BE2C (cell line): ENCODE data around the gene NXPH2.
"Not testable (repeated sequence)": the region's sequence is repeated elsewhere in the genome, so short reads cannot be mapped to it uniquely, and the experiment has no call there.

ENCODE experiments used
- DNase-seq: peaks from one replicate; pipeline ENCODE4 v3.0.0-alpha.2; 2020
- H3K27me3 ChIP-seq: fragments of 250-450 bp; sonication (Bioruptor Pico); 2 replicates; pipeline ENCODE4 v1.5.1; 2020; ENCODE audit warnings: mild to moderate bottlenecking
- H3K36me3 ChIP-seq: fragments of 250-450 bp; sonication (Bioruptor Pico); 2 replicates; pipeline ENCODE4 v1.5.1; 2020; ENCODE audit warnings: mild to moderate bottlenecking
- H3K4me1 ChIP-seq: fragments of 250-450 bp; sonication (Bioruptor Pico); 2 replicates; pipeline ENCODE4 v1.5.1; 2020
- H3K4me3 ChIP-seq: 2 replicates; pipeline ENCODE4 v1.5.1; 2011; ENCODE audit warnings: low read depth, low read length
- H3K9me3 ChIP-seq: fragments of 250-450 bp; sonication (Bioruptor Pico); 2 replicates; pipeline ENCODE4 v1.5.1; 2020
- TF ChIP-seq, protein P1 (sequence below): IDR thresholded peaks from 2 replicates; pipeline ENCODE4 v1.5.1; 2012; ENCODE audit warnings: mild to moderate bottlenecking, low read depth, low read length

NXPH2 gene

DNA sequence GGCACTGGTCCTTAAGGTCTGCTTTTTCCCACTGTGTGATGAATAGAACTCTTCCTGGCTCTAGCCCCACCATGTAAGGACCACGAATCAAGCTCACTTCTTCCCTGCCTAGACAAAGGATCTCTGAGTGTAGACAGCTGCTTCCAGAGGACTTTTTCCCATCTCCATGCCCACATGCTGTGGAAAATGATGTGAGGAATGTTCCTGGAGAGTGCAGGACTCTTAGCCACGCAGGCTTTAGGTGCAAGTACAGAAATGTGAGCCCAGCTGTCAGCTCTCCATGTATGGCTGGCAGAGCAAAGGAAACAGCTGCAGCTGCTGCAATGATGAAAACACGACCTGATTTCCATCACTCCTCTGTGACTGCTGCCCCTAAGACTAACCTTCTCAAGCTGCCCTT is 35.5 kb downstream of the NXPH2 start:
- Histone ChIP-seq H3K9me3 (no peaks in the 10 kb centered on the region), H3K4me1 (no peaks in the 10 kb centered on the region), H3K27me3 (no peaks in the 10 kb centered on the region), H3K36me3 (no peaks in the 10 kb centered on the region), H3K4me3 (no peak overlapping the region)
- no peak for DNase-seq
- TF ChIP-seq, protein P1, sequence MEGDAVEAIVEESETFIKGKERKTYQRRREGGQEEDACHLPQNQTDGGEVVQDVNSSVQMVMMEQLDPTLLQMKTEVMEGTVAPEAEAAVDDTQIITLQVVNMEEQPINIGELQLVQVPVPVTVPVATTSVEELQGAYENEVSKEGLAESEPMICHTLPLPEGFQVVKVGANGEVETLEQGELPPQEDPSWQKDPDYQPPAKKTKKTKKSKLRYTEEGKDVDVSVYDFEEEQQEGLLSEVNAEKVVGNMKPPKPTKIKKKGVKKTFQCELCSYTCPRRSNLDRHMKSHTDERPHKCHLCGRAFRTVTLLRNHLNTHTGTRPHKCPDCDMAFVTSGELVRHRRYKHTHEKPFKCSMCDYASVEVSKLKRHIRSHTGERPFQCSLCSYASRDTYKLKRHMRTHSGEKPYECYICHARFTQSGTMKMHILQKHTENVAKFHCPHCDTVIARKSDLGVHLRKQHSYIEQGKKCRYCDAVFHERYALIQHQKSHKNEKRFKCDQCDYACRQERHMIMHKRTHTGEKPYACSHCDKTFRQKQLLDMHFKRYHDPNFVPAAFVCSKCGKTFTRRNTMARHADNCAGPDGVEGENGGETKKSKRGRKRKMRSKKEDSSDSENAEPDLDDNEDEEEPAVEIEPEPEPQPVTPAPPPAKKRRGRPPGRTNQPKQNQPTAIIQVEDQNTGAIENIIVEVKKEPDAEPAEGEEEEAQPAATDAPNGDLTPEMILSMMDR: no peak

- no peaks in the 10 kb centered on the region for H3K9me3 ChIP-seq
- TF ChIP-seq, protein P1: no peak
- H3K27me3 ChIP-seq: no peaks in the 10 kb centered on the region
- H3K36me3 ChIP-seq: no peaks in the 10 kb centered on the region
- no peak overlapping the region for H3K4me3 ChIP-seq
- no peaks in the 10 kb centered on the region for H3K4me1 ChIP-seq
- no peak for DNase-seq
Measured at GRCh38 chr2:138742441-138743057, 37.6 kb downstream of the NXPH2 start.

DNA sequence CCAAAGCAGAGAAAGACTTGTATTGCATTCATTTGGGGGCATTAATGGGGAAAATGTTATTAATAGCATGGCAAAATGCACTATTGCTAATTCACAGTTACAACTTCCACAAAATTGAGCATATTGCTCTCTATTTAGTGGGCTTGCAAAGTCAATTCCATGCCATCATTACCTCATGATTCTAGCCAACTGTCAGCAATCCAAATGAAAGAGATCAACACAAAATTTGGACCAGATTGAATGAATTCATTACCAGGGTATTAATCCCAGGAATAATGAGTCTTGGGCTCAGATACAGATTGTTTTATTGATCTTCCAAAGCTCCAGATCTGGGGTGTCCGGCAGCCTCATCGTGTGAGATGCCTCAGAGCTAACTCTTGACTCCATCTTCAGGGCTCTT is 38.3 kb downstream of the NXPH2 start:
- DNase-seq: no peak
- Histone ChIP-seq H3K4me1 (no peaks in the 10 kb centered on the region), H3K9me3 (no peaks in the 10 kb centered on the region), H3K27me3 (no peaks in the 10 kb centered on the region), H3K4me3 (no peak overlapping the region), H3K36me3 (no peaks in the 10 kb centered on the region)
- TF ChIP-seq, protein P1: no peak

DNA sequence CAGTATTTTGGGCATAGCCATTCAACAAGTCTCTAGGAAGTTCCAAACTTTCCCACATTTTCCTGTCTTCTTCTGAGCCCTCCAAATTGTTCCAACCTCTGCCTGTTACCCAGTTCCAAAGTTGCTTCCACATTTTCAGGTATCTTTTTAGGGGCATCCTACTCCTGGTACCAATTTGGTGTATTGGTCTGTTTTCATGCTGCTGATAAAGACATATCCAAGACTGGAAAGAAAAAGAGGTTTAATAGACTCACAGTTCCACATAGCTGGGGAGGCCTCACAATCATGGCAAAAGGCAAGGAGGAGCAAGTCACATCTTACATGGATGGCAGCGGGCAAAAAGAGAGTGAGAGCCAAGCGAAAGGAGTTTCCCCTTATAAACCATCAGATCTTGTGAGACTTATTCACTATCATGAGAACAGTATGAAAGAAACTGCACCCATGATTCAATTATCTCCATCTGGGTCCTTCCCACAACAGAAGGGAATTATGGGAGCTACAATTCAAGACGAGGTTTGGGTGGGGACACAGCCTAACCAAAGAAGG is 43.1 kb downstream of the NXPH2 start:
- H3K9me3 ChIP-seq, H3K36me3 ChIP-seq, DNase-seq, H3K4me3 ChIP-seq, H3K4me1 ChIP-seq, H3K27me3 ChIP-seq: not testable (repeated sequence)

GRCh38 chr2:138732651-138733050 is 47.5 kb downstream of the NXPH2 start:
- Histone ChIP-seq H3K27me3 (no peaks in the 10 kb centered on the region), H3K4me3 (no peak overlapping the region), H3K9me3 (no peaks in the 10 kb centered on the region), H3K36me3 (no peaks in the 10 kb centered on the region), H3K4me1 (no peaks in the 10 kb centered on the region)
- DNase-seq: no peak
- TF ChIP-seq, protein P1: no peak

DNA sequence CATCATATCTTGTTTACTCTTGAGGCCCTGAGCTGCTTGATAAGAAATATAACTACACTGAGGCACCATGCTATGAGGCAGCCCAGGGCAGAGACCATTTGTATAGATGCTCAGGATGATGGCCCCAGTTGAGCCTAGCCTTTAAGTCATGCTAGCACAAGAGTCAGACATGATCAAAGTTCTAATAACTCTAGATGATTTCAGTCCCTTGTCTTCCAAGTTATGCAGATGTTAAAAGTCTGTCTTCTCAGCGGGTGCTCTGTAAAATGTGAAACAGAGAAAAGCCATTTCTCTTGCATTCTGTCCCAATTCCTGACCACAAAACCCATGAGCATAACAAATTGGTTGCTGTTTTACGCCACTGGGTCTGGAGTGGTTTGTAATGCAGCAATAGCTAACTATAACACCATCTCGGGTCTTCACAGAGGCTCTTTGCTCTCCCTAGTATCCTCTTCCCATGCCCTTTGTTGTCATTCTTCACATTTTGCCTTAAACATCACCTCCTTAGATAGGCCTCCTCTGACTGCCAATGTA is 49.6 kb downstream of the NXPH2 start:
- TF ChIP-seq, protein P1: no peak
- H3K4me3 ChIP-seq: no peak overlapping the region
- no peaks in the 10 kb centered on the region for H3K36me3 ChIP-seq
- no peaks in the 10 kb centered on the region for H3K9me3 ChIP-seq
- no peaks in the 10 kb centered on the region for H3K4me1 ChIP-seq
- DNase-seq: no peak
- H3K27me3 ChIP-seq: no peaks in the 10 kb centered on the region
